Measurements from ENCODE around the gene TUBGCP6. TPM values are rescaled to one million over a fixed set of nuclear protein-coding genes. Genes with fewer than 3 reads are reported as not detected.
A peak's percentile ranks its signal among the peaks of the same experiment; 100 is the strongest.

Gene TUBGCP6
- total and polyA plus RNA-seq, 9 donors, result 7.5 to 52.2 (median 40.8) TPM

- Histone ChIP-seq H3K4me1 (ENCODE audit: insufficient read depth) (peaks cover 4% of the 10 kb centered on the region), H3K27me3 (no peaks in the 10 kb centered on the region), H3K36me3 (no peaks in the 10 kb centered on the region), H3K4me3 (no peak overlapping the region), H3K9me3 (no peaks in the 10 kb centered on the region), H3K27ac (no peak overlapping the region)
- intact Hi-C loops (cut with DNase I), result loop anchor here in 1 of 4 donors (5.0 kb wide), 1 partner anchor 71 kb away; no protein-coding TSS in a partner anchor
- DNase-seq, result peak in 1 of 5 donors; percentile 51
- 81 to 88% (median 82%) methylated on average over 40 to 43 of the region's 43 CpGs for WGBS, 3 donors
- TF ChIP-seq POLR2A (IDR thresholded peaks at IDR 0.05), result no peak
- TF ChIP-seq, protein P1, sequence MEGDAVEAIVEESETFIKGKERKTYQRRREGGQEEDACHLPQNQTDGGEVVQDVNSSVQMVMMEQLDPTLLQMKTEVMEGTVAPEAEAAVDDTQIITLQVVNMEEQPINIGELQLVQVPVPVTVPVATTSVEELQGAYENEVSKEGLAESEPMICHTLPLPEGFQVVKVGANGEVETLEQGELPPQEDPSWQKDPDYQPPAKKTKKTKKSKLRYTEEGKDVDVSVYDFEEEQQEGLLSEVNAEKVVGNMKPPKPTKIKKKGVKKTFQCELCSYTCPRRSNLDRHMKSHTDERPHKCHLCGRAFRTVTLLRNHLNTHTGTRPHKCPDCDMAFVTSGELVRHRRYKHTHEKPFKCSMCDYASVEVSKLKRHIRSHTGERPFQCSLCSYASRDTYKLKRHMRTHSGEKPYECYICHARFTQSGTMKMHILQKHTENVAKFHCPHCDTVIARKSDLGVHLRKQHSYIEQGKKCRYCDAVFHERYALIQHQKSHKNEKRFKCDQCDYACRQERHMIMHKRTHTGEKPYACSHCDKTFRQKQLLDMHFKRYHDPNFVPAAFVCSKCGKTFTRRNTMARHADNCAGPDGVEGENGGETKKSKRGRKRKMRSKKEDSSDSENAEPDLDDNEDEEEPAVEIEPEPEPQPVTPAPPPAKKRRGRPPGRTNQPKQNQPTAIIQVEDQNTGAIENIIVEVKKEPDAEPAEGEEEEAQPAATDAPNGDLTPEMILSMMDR (IDR thresholded peaks at IDR 0.05), result no peak
- TF ChIP-seq EP300 (IDR thresholded peaks at IDR 0.05), result no peak
These were observed 26.4 kb downstream of the TUBGCP6 start for GRCh38 chr22:50218153-50218995.

DNA sequence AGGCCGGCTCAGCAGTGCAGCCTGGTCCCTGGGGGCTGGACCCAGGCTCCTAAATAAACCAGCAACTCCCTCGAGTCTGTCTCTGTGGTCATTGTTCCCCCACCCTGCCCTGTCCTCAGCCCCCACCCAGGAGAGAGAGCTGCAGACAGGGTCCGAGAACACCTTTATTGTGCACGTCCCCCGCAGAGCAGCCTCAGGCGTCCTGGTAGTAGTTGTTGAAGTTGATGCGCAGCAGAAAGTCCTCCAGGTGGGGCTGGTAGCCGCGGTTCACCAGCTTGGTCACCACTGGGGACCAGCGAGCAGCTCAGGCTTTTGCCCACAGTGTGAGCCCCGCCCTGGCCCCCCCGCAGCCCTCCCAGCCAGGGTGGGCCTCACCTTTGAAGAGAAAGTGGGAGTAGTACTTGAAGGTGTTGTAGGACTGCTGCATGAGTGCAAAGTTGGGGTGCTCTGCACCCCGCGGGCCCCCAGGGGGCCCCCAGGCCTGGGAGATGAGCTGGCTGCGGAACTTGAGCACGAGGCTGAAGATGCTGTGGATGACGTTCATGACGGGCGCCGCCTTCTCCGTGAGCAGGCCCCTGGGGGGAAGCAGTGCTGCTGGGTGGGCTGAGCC lies 27.2 kb downstream of the TUBGCP6 start:
- no peak for TF ChIP-seq EP300 (IDR thresholded peaks at IDR 0.05)
- TF ChIP-seq, protein P1 (IDR thresholded peaks at IDR 0.05), result no peak
- no peak for TF ChIP-seq POLR2A (IDR thresholded peaks at IDR 0.05)
- no peaks in the 10 kb centered on the region for H3K36me3 ChIP-seq
- H3K27me3 ChIP-seq, result no peaks in the 10 kb centered on the region
- no peak for DNase-seq
- H3K4me1 ChIP-seq (ENCODE audit: insufficient read depth), result peaks cover 4% of the 10 kb centered on the region
- H3K4me3 ChIP-seq, result no peak overlapping the region
- intact Hi-C loops (cut with DNase I), result loop anchor here in 1 of 4 donors (5.0 kb wide), 1 partner anchor 70 kb away; no protein-coding TSS in a partner anchor
- H3K27ac ChIP-seq, result no peak overlapping the region
- 81 to 88% (median 82%) methylated on average over 21 of the region's 21 CpGs for WGBS, 3 donors
- H3K9me3 ChIP-seq, result no peaks in the 10 kb centered on the region

DNA sequence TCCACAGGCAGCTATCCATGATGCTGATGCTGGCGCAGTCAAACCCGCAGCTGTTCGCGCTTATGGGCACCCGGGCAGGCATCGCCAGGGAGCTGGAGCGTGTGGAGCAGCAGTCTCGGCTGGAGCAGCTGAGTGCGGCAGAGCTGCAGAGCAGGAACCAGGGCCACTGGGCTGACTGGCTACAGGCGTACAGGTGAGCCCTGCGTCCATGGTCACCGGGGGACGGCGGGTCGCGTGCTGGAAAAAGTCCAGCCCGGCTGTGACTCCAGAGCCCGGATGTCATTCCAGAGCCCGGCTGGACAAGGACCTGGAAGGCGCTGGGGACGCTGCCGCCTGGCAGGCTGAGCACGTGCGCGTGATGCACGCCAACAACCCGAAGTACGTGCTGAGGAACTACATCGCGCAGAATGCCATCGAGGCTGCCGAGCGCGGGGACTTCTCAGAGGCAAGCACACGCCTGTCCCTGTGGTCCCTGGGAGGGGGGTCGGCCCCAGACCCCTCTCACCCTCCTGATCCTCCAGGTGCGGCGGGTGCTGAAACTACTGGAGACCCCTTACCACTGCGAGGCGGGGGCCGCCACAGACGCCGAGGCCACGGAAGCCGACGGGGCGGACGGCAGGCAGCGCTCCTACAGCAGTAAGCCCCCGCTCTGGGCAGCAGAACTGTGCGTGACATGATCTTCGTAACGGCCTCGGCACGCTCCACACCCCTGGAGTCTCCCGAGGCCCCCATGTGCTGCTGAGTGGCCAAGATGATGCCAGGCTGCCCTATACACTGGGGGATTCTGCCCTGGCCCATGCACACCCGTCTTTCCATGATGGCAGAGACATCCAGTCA lies 27.9 kb downstream of the TUBGCP6 start:
- H3K4me1 ChIP-seq (ENCODE audit: insufficient read depth), result peaks cover 4% of the 10 kb centered on the region
- H3K4me3 ChIP-seq, result no peak overlapping the region
- H3K27ac ChIP-seq, result no peak overlapping the region
- H3K27me3 ChIP-seq, result no peaks in the 10 kb centered on the region
- intact Hi-C loops (cut with DNase I), result loop anchor here in 1 of 4 donors (5.0 kb wide), 1 partner anchor 70 kb away; no protein-coding TSS in a partner anchor
- peak in 2 of 5 donors; percentile 43 to 49 for DNase-seq
- H3K36me3 ChIP-seq, result no peaks in the 10 kb centered on the region
- TF ChIP-seq, protein P1 (IDR thresholded peaks at IDR 0.05), result no peak
- no peak for TF ChIP-seq POLR2A (IDR thresholded peaks at IDR 0.05)
- H3K9me3 ChIP-seq, result no peaks in the 10 kb centered on the region
- 90 to 92% (median 90%) methylated on average over 47 to 57 of the region's 57 CpGs for WGBS, 3 donors

GRCh38 chr22:50216055-50216683 lies 28.7 kb downstream of the TUBGCP6 start:
- H3K4me3 ChIP-seq, result no peak overlapping the region
- intact Hi-C loops (cut with DNase I), result loop anchor here in 1 of 4 donors (5.0 kb wide), 1 partner anchor 69 kb away; no protein-coding TSS in a partner anchor
- no peak for DNase-seq

More at GRCh38 chr22:50216055-50216683, 28.7 kb downstream of the TUBGCP6 start:
- no peaks in the 10 kb centered on the region for H3K9me3 ChIP-seq
- H3K27me3 ChIP-seq, result no peaks in the 10 kb centered on the region
- peaks cover 4% of the 10 kb centered on the region for H3K4me1 ChIP-seq (ENCODE audit: insufficient read depth)
- no peak for TF ChIP-seq EP300 (IDR thresholded peaks at IDR 0.05)
- TF ChIP-seq POLR2A (IDR thresholded peaks at IDR 0.05), result no peak
- TF ChIP-seq, protein P1 (IDR thresholded peaks at IDR 0.05), result no peak
- WGBS, 3 donors, result 58 to 70% (median 63%) methylated on average over 14 to 15 of the region's 15 CpGs
- no peak overlapping the region for H3K27ac ChIP-seq
- H3K36me3 ChIP-seq, result no peaks in the 10 kb centered on the region
